Measurements from ENCODE around the gene DNAH7.

The DNAH7 gene

DNA sequence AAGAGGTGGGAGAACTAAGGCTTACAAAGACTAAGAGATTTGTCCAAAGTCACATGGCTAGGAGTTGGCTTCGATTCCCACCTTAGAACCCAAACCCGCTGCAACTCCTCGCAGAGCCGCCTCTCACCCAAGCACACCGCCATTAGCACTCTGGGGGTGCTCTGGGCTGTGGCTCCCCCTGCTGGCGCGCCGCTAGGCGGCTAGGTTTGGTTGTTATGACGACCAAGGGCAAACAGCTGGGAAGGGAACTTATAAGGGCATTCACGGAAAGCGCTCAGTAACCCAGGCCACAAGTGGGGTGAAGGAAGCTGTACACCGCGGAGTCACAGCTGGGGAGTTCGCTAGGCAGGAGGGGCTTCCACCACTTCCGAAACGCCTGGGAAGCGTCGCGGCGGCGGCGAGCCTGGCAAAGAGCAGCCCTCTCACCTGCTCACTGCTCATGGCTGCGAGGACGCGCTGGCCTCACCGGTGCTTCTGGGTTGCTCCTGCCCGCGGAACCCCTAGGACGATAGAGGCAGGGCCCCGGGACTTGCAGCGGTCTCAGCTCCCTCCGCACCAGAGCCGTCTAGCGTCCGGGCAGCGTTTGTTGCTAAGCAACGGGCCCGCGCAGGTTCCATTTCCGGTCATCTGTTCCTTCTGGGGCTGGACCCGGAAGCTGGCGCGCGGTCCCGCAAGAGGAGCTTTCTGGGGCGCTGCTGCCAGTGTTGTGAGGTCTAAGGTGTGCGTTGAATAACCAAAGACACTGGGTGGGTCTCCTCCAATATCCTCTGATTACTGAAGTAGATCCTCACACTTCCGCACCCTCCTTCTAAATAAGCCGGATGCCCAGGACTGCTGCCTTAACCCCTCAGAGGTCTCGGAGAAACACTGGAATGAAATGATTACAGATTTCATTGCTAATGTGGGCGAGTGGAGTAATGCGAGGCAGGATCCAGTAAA, at the start of gene DNAH7:
TSS of gene DNAH7 (minus strand) at position 567 of the 939 bp plus-strand sequence. CDS start at position 441, 126 bp downstream.
- H3K27ac ChIP-seq = no peak within 1 kb of the TSS
- H3K36me3 ChIP-seq (ENCODE audit: insufficient read depth, low read length) = no peaks in the 10 kb centered on the region
- peak within 1 kb of the TSS; percentile 68 for H3K4me3 ChIP-seq
- TF ChIP-seq EZH2 (IDR thresholded peaks at IDR 0.05) (no peak), FOXP2 (optimal IDR thresholded peaks at IDR 0.05; ENCODE audit: control extremely low read depth, extremely low read length, insufficient read depth) (no peak), POLR2AphosphoS5 (IDR thresholded peaks at IDR 0.05; ENCODE audit: borderline replicate concordance, low read depth, low read length) (no peak)
- no peak for DNase-seq (ENCODE audit: low read depth, low spot score)
- H3K9me3 ChIP-seq (ENCODE audit: low read depth, low read length) = no peaks in the 10 kb centered on the region
- no peak within 1 kb of the TSS for H3K9ac ChIP-seq (ENCODE audit: insufficient read length)

DNA sequence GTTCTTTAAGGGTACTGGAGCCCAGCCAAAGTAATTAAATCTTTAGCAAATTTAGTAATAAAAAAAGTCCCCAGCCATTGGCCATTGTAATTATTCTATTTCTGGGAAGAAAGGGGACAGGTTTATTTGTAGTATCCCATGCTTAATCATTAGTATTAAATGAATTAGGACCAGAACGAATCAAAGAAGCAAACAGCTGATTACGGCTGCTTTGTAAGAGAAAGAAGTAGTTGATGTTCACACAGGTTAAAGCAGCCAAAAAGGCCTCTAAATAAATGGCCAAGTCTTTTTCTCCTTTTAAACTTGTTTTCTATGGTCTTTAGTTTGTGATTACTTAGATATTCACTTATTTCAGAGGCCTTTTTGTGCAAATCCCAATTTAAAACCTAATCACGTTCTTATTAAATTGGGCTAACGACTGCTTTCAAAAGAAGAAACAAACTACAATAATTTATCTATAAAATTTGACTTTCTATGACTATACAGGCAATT, 48.6 kb upstream of the DNAH7 start:
- Histone ChIP-seq H3K36me3 (ENCODE audit: insufficient read depth, low read length) (no peaks in the 10 kb centered on the region), H3K9me3 (ENCODE audit: low read depth, low read length) (no peaks in the 10 kb centered on the region), H3K4me3 (no peak overlapping the region), H3K9ac (ENCODE audit: insufficient read length) (no peak overlapping the region), H3K27ac (0 out of 2 replicates have a peak overlapping the region, but pooled peaks have one; percentile 10)
- TF ChIP-seq POLR2AphosphoS5 (IDR thresholded peaks at IDR 0.05; ENCODE audit: borderline replicate concordance, low read depth, low read length) = no peak
- no peak for TF ChIP-seq EZH2 (IDR thresholded peaks at IDR 0.05)
- no peak for TF ChIP-seq FOXP2 (optimal IDR thresholded peaks at IDR 0.05; ENCODE audit: control extremely low read depth, extremely low read length, insufficient read depth)
- no peak for DNase-seq (ENCODE audit: low read depth, low spot score)

DNA sequence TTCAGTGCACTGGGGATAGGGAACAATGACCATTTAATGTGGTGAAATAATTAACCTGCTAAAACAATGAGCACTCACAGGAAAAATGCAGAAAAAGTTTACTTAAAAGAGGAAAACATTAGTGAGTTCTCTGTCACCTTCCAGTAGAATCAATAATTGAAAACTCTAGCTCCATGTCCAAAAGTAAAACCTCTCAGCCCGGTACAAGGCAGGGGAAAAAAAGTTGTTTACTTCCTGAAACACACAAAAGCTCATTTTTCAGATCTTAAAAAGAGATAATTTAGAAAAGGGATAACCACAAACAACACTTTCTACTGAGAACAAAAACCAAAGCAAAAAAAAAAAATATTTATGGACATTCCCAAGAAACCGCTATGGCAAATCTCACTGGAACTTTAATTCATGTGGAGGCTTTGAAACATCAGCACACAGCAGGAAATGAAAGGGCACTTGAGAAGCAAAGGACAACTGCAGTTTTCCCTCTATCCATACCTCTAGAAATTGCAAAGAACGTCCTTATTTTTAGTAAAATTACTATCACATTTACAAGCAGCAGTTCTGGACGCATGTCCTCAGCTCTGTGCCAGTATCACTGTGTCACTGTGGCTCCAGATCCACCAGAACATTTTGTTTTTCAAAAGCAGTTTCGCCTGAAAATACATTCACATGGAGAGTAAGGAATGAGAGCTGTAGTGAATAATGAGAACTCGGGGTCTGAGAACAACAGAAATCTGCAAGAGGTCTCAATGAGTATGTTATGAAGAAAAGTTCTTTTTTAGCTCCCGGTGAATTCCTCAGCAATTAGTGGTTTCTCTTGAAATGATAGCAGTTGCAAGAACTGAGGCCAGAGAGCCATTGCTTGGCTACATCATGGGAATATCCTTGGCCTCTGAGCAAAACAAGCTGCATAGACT, 44.7 kb upstream of the DNAH7 start:
- no peaks in the 10 kb centered on the region for H3K36me3 ChIP-seq (ENCODE audit: insufficient read depth, low read length)
- peak overlapping the region; percentile 69 for H3K9ac ChIP-seq (ENCODE audit: insufficient read length)
- TF ChIP-seq EZH2 (IDR thresholded peaks at IDR 0.05) (no peak), POLR2AphosphoS5 (IDR thresholded peaks at IDR 0.05; ENCODE audit: borderline replicate concordance, low read depth, low read length) (peak; percentile 27; the same call in 1 of the 2 replicates), FOXP2 (optimal IDR thresholded peaks at IDR 0.05; ENCODE audit: control extremely low read depth, extremely low read length, insufficient read depth) (no peak)
- peak; percentile 52 for DNase-seq (ENCODE audit: low read depth, low spot score)
- no peaks in the 10 kb centered on the region for H3K9me3 ChIP-seq (ENCODE audit: low read depth, low read length)
- H3K27ac ChIP-seq = peak overlapping the region; percentile 96
- H3K4me3 ChIP-seq = peak overlapping the region; percentile 58

DNA sequence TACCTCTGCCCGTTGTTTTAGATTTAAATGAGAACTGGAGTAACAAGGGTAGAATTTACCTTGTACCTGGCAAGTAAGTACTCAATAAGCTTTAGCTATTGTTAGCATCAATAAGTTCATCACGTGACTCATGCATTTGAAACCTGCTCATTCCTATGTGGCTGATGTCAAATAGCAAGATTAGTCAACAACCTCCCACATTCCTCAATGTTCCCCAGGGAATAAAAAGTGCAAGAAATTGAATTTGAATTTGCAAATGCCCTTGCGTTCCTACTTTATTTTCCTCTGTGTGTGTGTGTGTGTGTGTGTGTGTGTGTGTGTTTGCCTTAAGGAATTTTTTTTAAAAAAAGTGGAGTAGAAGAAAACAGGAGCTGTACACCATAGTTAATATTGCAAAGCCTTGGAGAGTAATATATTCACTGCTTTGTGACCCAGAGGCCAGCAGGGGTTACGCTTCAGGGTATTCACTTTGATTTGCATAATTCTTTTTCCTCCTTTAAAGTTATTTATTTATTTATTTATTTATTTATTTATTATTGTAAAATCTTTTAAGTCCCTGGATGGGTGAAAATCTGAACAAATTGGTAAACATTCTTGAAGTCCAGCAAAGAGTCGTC, 43.9 kb upstream of the DNAH7 start:
- TF ChIP-seq EZH2 (IDR thresholded peaks at IDR 0.05) (no peak), POLR2AphosphoS5 (IDR thresholded peaks at IDR 0.05; ENCODE audit: borderline replicate concordance, low read depth, low read length) (no peak), FOXP2 (optimal IDR thresholded peaks at IDR 0.05; ENCODE audit: control extremely low read depth, extremely low read length, insufficient read depth) (no peak)
- H3K9ac ChIP-seq (ENCODE audit: insufficient read length) = peak overlapping the region; percentile 69
- peak overlapping the region; percentile 96 for H3K27ac ChIP-seq
- H3K36me3 ChIP-seq (ENCODE audit: insufficient read depth, low read length) = no peaks in the 10 kb centered on the region
- peak overlapping the region; percentile 58 for H3K4me3 ChIP-seq
- H3K9me3 ChIP-seq (ENCODE audit: low read depth, low read length) = no peaks in the 10 kb centered on the region
- peak; percentile 77 for DNase-seq (ENCODE audit: low read depth, low spot score)

DNA sequence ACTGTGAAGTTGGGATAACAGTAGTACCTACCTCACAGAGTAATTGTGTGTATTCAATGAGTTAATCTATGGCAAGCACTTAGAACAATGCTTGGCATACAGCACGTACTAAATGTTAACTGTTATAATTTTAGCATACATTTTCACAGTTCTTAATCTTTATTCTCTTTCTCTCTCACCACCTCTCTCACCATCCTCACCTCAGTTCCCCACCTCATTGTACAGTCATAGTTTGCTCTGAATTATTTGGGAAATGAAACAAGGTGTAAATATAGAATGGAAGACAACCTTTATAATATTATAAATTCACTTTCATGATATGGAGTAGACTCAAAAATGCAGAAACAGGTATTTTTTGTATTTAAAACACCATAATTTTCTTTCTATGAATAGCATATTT, 40.0 kb upstream of the DNAH7 start:
- TF ChIP-seq POLR2AphosphoS5 (IDR thresholded peaks at IDR 0.05; ENCODE audit: borderline replicate concordance, low read depth, low read length) (no peak), FOXP2 (optimal IDR thresholded peaks at IDR 0.05; ENCODE audit: control extremely low read depth, extremely low read length, insufficient read depth) (no peak), EZH2 (IDR thresholded peaks at IDR 0.05) (no peak)
- no peak overlapping the region for H3K27ac ChIP-seq
- H3K4me3 ChIP-seq = no peak overlapping the region
- no peak for DNase-seq (ENCODE audit: low read depth, low spot score)
- no peaks in the 10 kb centered on the region for H3K36me3 ChIP-seq (ENCODE audit: insufficient read depth, low read length)
- no peaks in the 10 kb centered on the region for H3K9me3 ChIP-seq (ENCODE audit: low read depth, low read length)
- no peak overlapping the region for H3K9ac ChIP-seq (ENCODE audit: insufficient read length)

DNA sequence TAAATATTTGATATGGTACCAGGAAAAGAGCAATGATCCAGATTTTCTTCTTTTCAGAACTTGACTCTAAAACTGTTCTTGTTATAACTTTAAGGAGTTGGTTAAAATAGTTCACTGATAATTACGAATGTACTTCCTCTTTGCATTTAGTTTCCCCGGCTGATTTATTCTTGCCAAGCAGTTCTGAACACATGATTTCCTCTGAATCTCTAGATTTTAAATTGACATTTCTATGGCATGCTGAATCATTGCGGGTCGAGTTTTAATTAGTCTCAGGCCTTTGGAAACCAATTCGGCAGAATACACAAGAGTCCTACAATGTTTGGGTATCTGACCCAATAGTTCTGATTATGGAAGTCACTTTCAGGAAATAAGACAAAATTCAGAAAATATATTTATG, 37.3 kb upstream of the DNAH7 start:
- no peaks in the 10 kb centered on the region for H3K36me3 ChIP-seq (ENCODE audit: insufficient read depth, low read length)
- no peak for DNase-seq (ENCODE audit: low read depth, low spot score)
- peak overlapping the region; percentile 61 for H3K27ac ChIP-seq
- no peaks in the 10 kb centered on the region for H3K9me3 ChIP-seq (ENCODE audit: low read depth, low read length)
- H3K4me3 ChIP-seq = peak overlapping the region; percentile 29
- H3K9ac ChIP-seq (ENCODE audit: insufficient read length) = peak overlapping the region; percentile 33
- no peak for TF ChIP-seq EZH2 (IDR thresholded peaks at IDR 0.05)
- no peak for TF ChIP-seq FOXP2 (optimal IDR thresholded peaks at IDR 0.05; ENCODE audit: control extremely low read depth, extremely low read length, insufficient read depth)
- no peak for TF ChIP-seq POLR2AphosphoS5 (IDR thresholded peaks at IDR 0.05; ENCODE audit: borderline replicate concordance, low read depth, low read length)

DNA sequence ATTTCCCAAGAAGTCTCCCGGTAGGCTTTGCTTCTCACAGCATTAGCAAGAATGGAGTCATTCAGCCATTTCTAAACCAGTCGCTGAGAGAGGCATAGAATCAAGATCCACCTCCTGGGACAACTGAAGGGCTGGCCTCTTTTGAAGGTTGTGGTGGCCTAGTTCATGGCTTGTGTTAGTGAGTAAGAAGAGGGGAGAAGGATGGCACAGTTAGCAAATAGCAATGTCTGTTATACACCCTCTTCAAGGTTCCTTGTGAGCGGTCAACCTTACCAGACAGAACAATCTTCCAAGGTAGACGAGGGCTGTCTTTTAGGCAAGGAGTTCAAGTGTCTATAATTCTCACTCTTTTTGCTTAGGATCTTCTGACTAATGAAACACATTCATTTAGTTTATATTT, 35.4 kb upstream of the DNAH7 start:
- Histone ChIP-seq H3K4me3 (no peak overlapping the region), H3K9ac (ENCODE audit: insufficient read length) (no peak overlapping the region), H3K36me3 (ENCODE audit: insufficient read depth, low read length) (no peaks in the 10 kb centered on the region), H3K9me3 (ENCODE audit: low read depth, low read length) (no peaks in the 10 kb centered on the region), H3K27ac (no peak overlapping the region)
- DNase-seq (ENCODE audit: low read depth, low spot score) = no peak
- TF ChIP-seq EZH2 (IDR thresholded peaks at IDR 0.05) (no peak), FOXP2 (optimal IDR thresholded peaks at IDR 0.05; ENCODE audit: control extremely low read depth, extremely low read length, insufficient read depth) (no peak), POLR2AphosphoS5 (IDR thresholded peaks at IDR 0.05; ENCODE audit: borderline replicate concordance, low read depth, low read length) (no peak)
